ENCODE results near the gene FRAT1. TPM values are rescaled to one million over a fixed set of nuclear protein-coding genes. Genes with fewer than 3 reads are reported as not detected.

Gene FRAT1
- total and polyA plus RNA-seq, 11 donors, result 1.1 to 5.2 (median 4.3) TPM

DNA sequence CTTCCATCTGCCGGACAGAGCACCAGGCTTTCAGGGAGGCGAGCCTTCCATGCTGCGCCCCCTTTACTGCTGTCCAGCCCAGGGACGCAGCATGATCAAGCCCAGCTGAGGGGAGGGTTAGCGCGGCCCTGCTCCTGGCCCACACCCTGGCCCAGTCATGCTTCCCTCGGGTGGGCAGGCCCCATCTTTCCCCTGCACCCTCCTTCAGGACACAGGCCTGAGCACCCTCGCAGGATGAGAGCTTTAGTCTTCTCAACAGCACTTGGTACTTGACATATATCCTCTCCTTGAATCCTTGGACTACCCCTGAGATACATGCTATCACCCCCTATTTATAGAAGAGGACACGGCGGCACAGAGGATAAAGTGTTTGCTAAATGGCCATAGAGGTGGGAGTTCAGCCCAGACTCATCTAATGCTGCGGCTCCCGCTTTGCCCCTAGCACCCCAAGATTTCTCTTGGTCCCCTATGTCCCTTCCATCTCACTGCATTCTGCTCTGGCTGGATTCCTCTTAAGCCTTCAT is 48.1 kb downstream of the FRAT1 start:
- 86 to 94% (median 86%) methylated on average over 8 to 12 of the region's 12 CpGs for WGBS, 4 donors
- Histone ChIP-seq H3K36me3 (peaks cover under 1 to 83% (median 65%) of the 10 kb centered on the region in 9 donors), H3K4me3 (no peak overlapping the region), H3K27ac (peak overlapping the region in 1 of 12 donors; percentile 93), H3K9me3 (no peaks in the 10 kb centered on the region), H3K27me3 (no peaks in the 10 kb centered on the region), H3K4me1 (peaks cover 0 to 42% (median 0%) of the 10 kb centered on the region in 12 donors)
- DNase-seq (peak in 1 of 5 donors; percentile 5), ATAC-seq (peak in 3 of 4 donors; percentile 13 to 56 (median 18))
- TF ChIP-seq, protein P1, sequence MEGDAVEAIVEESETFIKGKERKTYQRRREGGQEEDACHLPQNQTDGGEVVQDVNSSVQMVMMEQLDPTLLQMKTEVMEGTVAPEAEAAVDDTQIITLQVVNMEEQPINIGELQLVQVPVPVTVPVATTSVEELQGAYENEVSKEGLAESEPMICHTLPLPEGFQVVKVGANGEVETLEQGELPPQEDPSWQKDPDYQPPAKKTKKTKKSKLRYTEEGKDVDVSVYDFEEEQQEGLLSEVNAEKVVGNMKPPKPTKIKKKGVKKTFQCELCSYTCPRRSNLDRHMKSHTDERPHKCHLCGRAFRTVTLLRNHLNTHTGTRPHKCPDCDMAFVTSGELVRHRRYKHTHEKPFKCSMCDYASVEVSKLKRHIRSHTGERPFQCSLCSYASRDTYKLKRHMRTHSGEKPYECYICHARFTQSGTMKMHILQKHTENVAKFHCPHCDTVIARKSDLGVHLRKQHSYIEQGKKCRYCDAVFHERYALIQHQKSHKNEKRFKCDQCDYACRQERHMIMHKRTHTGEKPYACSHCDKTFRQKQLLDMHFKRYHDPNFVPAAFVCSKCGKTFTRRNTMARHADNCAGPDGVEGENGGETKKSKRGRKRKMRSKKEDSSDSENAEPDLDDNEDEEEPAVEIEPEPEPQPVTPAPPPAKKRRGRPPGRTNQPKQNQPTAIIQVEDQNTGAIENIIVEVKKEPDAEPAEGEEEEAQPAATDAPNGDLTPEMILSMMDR (IDR thresholded peaks at IDR 0.05), result no peak
- no peak for TF ChIP-seq POLR2A (IDR thresholded peaks at IDR 0.05)
- intact Hi-C loops (cut with DNase I), result no loop called here

Other genes starting within 250 kb of the FRAT1 start
- gene SLIT1, start 133.3 kb upstream of the FRAT1 start, total RNA-seq, result under 1 TPM; 0.05 to 0.61 (median 0.13) TPM
- under 1 TPM; 0.04 to 0.08 TPM for gene SLIT1, start 133.3 kb upstream of the FRAT1 start, polyA plus RNA-seq
- gene ARHGAP19, start 26.6 kb upstream of the FRAT1 start, total RNA-seq, result 1 to 10 TPM; 3.0 to 7.4 (median 4.1) TPM
- gene ARHGAP19, start 26.6 kb upstream of the FRAT1 start, polyA plus RNA-seq, result 1 to 10 TPM; 1.1 to 2.7 TPM
- 10 to 100 TPM in 1 of 9 donors, 1 to 10 TPM in 8; 4.4 to 12.4 (median 7.5) TPM for gene FRAT2, start 15.5 kb downstream of the FRAT1 start, total RNA-seq
- gene FRAT2, start 15.5 kb downstream of the FRAT1 start, polyA plus RNA-seq, result 1 to 10 TPM; 3.4 to 4.6 TPM
- gene RRP12, start 82.1 kb downstream of the FRAT1 start, total RNA-seq, result 10 to 100 TPM in 8 of 9 donors, 1 to 10 TPM in 1; 6.0 to 34.1 (median 18.3) TPM
- 10 to 100 TPM; 32.7 to 61.2 TPM for gene RRP12, start 82.1 kb downstream of the FRAT1 start, polyA plus RNA-seq
- 100 to 1,000 TPM; 204 to 343 (median 250) TPM for gene PGAM1, start 106.9 kb downstream of the FRAT1 start, total RNA-seq
- gene PGAM1, start 106.9 kb downstream of the FRAT1 start, polyA plus RNA-seq, result 100 to 1,000 TPM in 1 of 2 donors, 10 to 100 TPM in 1; 41.6 to 436 TPM
- gene EXOSC1, start 126.7 kb downstream of the FRAT1 start, total RNA-seq, result 10 to 100 TPM; 14.8 to 24.6 (median 16.9) TPM
- gene EXOSC1, start 126.7 kb downstream of the FRAT1 start, polyA plus RNA-seq, result 10 to 100 TPM; 26.0 to 34.5 TPM
- gene ZDHHC16, start 126.9 kb downstream of the FRAT1 start, total RNA-seq, result 10 to 100 TPM; 16.2 to 36.8 (median 25.2) TPM
- 10 to 100 TPM; 21.3 to 59.5 TPM for gene ZDHHC16, start 126.9 kb downstream of the FRAT1 start, polyA plus RNA-seq
- 10 to 100 TPM; 30.2 to 63.5 (median 48.1) TPM for gene MMS19, start 179.2 kb downstream of the FRAT1 start, total RNA-seq
- 10 to 100 TPM; 43.9 to 52.0 TPM for gene MMS19, start 179.2 kb downstream of the FRAT1 start, polyA plus RNA-seq
- gene UBTD1, start 179.7 kb downstream of the FRAT1 start, total RNA-seq, result 10 to 100 TPM; 18.2 to 42.9 (median 27.7) TPM
- gene UBTD1, start 179.7 kb downstream of the FRAT1 start, polyA plus RNA-seq, result 10 to 100 TPM; 49.0 to 49.7 TPM